GM18505 (cell line): Measurements from ENCODE around the gene ULBP2.
"Not testable (repeated sequence)": the region's sequence is repeated elsewhere in the genome, so short reads cannot be mapped to it uniquely, and the experiment has no call there.

Experiments
- ATAC-seq: cut with Tn5 transposase; IDR thresholded peaks from one replicate; pipeline ENCODE4 v1.9.1; 2021; ENCODE audit not compliant: unreplicated experiment
- POLR2A ChIP-seq: IDR thresholded peaks from 4 replicates; pipeline ENCODE4 v1.6.1; 2011; ENCODE audit warnings: borderline replicate concordance; ENCODE audit not compliant: insufficient read depth, insufficient read length; ENCODE audit errors: extremely low read depth

The ULBP2 gene

DNA sequence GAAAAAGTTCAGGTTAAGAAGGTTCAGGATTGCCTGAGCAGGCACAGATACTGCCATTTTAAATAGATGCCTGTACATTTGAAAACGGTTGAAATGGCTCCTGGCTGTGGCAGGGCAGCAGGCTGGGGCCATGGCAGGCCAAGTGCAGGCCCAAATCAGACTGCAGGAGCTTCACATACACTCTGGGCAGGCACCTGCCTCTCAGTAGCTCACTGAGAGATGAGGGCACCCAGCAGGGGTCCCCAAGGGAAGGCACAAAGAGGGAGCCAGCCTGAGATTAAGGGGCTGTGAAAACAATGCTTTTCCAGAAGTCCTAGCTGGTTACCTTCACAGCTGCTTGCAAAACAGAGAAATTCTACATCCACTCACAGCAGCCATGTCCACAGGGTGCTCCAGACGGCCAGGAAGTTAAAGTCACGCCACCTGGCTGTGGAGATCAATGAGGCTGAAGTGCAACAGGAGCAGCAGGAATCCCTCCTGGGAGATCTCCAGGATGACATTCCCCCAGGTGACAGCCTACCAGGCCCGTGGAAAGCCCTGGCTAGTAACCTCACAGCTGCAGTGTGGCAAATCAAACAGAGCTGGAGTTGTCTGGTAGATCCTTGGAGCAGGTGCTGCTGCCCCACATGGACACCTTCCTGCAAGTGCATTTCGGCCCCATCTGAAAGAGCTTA, 37.7 kb upstream of the ULBP2 start:
- no peak for TF ChIP-seq POLR2A
- ATAC-seq: no peak

DNA sequence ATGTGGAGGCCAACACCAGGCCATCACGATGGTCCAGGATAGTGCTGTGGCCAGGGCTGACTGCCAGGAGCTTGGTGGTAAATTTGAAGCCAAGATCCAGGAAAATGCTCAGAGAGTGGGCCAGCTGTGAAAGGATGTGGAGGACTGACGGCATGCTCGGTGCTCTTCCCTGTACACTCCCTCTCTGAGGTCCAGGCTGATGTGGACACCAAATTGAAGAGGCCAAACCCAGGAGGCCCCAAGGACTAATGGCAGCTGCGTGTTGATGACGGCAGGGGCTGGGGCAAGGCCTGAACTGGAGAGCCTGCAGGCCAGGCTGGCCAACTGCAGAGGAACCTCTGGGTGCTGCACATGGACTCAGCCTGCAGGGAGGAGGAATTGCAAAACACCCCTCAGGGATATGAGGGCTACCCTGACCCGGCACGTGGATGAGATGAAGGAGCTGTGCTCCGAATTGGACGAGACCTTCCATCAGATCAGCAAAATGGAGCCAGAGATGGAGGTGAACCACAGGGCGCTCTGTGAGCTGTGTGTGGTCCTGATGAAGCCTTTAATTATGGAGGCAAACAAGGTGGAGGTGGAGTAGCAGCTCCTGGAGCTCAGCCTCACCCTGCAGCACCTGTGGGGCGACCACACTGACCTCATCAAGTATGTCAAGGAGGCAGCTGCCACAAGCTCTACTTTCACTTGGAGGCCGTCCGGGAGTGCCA, 37.0 kb upstream of the ULBP2 start:
- no peak for TF ChIP-seq POLR2A
- no peak for ATAC-seq

DNA sequence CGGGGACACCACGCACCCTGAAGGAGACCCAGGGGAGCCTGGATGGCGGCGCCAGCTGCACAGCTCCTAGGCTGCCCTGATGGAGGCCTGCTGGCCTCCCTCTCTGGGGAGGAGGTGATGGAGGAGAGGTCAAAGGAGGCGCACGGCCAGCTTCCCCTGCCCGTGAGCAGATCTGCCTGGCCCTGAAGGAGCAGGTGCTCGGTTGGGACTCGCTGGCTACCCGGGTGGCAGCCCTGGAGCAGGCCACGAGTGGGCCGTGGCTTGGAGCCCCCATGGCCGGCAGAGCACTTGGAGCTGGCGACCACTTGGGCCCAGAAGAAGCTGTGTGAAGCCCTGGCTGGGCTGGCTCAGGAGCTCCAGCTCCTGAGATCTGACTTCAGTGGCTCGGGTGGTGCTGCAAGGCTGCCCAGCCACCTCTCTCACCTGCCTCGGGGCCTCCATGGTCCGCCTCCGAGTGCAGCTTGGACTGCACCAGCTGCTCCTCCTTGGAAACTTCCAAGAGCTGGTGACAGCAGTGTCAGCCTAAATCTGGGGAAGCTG, 36.4 kb upstream of the ULBP2 start:
- no peak for ATAC-seq
- no peak for TF ChIP-seq POLR2A

DNA sequence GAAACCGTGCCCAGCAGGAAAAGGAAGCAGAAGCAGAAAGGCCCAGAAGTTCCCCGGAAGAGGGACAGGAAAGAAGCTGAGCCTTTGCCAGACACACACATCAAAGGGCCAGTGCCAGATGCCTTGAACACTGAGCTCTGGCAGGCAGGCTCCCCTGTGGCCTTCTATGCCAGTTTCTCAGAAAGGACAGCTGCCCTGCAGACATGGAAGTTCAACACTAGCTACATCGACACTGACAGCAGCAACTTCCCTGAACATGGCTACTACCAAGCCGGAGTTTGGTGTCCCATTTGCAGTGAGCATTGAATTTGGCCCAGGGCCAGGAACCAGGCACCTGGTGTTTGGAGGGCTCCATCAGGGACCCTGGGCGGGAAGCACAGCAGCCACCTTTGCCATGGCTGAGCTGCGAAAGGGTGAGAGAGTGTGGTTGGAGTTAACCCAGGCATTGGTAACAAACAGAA, 35.9 kb upstream of the ULBP2 start:
- no peak for ATAC-seq

DNA sequence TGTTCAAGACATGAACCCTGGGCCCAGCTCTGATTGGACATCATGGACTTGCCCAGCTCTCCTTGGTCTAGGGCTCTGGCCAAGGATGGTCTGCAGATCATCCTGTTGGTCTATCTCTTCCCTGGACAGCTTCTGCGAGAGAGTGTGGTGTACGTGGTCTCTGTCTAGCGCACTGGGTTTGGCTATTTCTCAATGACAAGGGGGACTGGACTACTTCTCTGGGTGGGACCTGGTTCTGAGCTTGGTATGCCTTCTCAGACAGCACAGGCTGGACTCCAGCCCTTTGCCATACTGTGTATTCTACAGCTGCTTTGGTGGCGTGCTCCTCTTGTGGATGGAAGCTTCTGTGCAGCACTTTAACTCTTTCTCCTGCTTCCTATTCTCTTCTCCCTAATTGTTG, 35.4 kb upstream of the ULBP2 start:
- no peak for TF ChIP-seq POLR2A
- no peak for ATAC-seq

More for the DNA sequence above, 35.9 kb upstream of the ULBP2 start:
- TF ChIP-seq POLR2A: no peak

DNA sequence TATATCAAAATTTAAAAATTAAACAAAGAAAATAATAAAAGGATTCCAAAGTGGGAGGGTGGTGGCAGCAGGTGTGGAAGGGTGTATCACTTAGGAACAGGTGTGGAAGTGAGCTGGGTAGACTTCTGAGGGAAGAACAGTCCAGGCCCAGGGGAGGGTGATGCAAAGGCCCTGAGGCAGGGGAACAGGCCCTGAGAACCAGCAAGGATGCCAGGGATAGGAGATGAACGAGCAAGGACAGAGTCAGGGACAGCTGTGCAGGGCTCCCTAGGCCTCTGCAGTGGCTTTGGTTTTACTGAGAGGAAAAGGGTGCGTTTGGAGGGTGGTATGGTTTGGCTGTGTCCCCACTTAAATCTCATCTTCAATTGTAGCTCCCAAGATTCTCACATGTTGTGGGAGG, 34.5 kb upstream of the ULBP2 start:
- no peak for TF ChIP-seq POLR2A
- ATAC-seq: no peak

DNA sequence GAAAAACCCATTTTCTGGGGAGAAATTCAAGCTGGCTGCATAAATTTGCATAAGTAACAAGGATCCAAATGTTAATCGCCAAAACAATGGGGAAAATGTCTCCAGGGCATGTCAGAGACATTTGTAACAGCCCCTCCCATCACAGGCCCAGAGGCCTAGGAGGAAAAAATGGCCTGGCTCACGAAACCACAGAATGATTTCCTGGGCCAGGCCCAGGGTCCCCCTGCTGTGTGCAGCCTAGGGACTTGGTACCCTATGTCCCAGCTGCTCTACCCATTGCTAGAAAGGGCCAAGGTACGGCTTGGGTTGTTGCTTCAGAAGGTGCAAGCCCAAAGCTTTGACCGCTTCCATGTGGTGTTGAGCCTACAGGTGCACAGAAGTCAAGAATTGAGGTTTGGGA, 33.3 kb upstream of the ULBP2 start:
- not testable (repeated sequence) for ATAC-seq

DNA sequence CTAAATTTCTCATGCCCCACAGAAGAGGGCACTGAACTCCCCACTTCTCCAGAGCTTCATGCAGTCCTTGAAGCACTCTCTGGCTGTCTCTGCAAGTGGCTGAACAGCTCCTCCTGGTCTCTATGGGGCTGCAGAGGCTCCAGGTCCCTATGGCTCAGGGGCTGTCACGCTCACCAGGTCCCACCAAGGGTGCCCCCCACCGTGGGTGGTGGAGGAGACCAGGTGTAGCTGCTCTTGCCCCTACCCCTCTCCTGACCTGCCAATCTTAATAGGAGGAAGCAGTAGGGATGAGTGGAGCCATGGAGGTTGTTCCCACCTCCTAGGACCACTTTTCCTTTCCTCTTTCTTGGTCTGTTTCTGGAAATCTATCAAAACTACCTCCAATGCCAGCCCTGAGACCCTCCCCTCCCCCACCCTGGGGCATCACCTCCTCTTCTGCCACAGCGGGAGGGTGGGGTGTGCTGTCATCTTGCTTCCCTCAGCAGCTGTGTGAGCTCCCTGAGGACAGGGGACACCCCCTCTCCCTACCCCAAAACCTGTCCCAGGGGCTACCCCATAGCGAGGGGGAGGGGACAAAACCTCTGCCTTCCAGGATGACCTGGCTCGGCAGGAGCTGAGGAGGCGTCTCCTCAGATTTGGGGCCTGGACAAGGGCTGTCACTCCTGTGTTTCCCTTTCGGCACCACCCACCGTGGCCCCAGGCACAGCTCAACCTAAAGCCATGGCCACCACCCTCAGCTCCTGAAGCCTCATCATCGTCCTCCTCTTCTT, 31.9 kb upstream of the ULBP2 start:
- no peak for TF ChIP-seq POLR2A
- ATAC-seq: no peak

DNA sequence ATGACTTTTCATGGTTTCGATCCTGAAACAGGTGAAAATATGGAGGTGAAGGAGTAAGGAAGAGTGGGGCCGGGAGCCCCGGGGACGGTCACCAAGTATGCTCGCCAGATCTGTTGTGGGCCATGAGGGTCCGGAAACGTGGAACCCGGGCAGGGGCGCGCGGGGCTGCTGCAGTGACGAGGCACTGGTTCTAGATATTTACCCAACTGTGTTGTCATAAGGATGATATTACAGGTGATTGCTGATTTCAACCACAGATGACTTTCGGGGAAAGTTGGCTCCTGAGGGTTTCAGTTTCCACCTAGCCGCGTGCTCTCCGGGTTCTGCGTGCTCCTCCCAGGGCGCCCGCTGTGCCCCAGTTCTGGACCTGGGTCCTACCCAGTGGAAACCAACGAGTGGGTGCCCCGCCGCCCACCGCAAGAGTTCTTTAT, 31.1 kb upstream of the ULBP2 start:
- no peak for ATAC-seq
- TF ChIP-seq POLR2A: no peak

DNA sequence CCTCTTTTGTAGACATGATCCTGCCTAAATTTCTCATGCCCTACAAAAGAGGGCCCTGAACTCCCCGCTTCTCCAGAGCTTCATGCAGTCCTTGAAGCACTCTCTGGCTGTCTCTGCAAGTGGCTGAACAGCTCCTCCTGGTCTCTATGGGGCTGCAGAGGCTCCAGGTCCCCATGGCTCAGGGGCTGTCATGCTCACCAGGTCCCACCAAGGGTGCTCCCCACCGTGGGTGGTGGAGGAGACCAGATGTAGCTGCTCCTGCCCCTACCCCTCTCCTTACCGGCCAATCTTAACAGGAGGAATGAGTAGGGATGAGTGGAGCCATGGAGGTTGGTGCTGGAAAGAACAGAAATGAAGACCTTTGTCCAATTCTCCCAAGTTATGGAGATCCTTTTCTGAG, 29.1 kb upstream of the ULBP2 start:
- not testable (repeated sequence) for ATAC-seq

DNA sequence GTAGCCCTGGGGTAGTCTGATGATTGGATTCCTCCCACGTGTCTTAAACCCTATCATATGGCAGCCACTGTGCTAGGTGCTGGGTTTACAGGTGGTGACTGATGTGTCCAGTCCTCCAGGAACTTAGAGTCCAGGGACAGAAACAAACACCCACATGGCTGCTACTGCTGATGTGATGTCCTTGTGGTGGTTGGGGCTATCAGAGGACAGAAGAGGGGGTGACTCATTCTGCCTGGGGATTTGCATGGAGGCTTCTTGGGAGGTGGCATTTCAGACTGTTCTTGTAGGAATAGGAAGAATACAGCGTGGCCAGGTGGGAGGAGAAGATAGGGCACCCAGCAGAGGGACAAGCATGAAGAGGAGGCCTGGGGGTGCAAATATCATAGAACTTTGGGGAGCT, 28.7 kb upstream of the ULBP2 start:
- no peak for ATAC-seq
- TF ChIP-seq POLR2A: no peak

DNA sequence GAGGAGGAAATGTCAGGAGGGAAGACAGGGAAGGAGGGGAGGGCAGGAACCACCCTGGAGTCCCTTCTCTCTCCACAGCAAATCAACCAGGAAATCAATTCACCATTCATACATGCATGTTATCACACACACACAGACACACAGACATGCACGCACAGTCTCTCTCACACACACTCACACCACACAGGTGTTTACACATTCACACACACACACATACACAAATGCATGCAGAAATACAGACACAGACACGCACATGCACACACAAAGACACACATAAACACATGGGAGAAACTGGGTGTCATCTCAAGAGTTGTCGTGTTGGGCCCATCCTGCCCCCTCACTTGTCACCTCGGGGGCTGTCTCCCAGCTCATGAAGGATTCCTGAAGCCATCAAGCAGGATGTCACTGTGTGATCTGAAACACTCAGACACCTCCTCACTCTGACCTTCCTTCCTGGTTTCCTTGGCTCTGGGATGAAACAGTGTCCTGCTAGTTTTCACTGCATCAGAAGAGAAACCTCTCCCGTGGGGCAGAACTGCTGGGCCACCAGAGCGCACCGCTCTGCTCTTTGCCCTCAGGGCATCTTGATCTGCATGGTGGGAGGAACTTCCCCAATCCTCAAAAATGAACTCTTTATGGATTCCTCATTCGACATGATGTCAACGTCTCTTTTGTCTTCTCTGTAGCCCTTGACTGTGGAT, 28.1 kb upstream of the ULBP2 start:
- no peak for ATAC-seq
- no peak for TF ChIP-seq POLR2A
